Measurements from ENCODE around the gene LEPROT.

Gene LEPROT

GRCh38 chr1:65477414-65478378 is 57.2 kb downstream of the LEPROT start:
- no peak for DNase-seq (ENCODE audit: low read depth)

- no peak for DNase-seq (ENCODE audit: low read depth)
Measured at GRCh38 chr1:65478379-65479026, 58.0 kb downstream of the LEPROT start.

DNA sequence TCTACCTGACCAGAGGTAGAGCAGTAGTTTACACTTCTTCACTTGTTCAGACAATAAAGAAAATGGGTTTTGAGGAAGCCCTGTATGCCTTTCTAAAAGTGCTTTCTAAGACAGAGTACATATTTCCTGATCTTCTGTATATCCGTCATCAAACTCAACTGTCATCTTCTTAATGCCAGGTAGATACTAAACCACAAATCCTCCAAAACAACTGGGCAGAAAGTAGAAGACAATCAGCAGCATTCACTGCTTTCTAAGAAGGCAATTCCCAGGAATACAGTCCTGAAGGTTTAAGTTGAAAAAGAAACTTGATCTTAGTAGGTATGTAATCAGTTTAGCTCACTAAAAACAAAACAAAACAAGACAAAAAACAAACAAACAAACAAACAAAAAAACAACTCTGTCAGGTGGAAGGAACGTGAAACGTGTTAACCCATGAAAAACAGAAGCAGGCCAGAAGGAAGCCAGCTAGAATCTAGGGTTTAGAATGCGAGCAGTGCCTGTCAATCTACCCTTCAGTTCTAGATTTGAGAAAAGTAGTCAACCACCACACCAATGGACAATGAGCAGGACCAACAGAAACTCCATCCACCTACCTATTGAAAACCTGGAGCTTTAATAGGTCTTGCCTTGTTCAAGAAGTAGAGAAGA is 59.2 kb downstream of the LEPROT start:
- no peak for DNase-seq (ENCODE audit: low read depth)

DNA sequence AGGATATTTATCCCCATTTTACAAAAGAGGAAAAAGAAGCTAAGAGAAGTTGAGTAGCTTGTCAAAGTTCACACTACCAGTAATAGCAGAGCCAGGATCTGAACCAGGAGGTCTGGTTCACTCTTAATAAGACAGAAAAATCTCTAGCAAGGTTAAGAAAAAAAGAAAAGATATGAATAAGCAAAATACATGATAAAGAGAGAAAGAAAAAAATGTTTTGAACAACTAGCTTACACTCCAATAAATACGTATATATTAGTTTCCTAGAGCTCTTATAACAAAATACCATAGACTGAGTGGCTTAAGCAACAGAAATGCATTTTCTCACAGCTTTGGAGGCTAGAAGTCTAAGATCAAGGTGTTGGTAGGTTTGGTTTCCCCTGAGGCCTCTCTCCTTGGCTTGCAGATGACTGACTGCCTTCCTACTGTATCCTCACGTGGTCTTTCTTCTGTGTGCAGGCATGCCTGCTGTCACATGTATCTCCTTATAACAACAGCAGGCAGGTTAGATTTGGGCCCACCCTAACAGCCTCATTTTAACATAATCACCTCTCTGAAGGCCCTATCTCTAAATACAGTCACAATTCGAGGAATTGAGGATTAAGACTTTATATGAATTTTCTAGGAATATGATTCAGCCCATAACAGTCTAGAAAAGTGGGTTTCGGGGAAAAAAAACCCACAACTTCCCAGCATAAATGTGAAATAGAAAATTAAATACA is 60.4 kb downstream of the LEPROT start:
- DNase-seq (ENCODE audit: low read depth): no peak

GRCh38 chr1:65483993-65484754 is 63.7 kb downstream of the LEPROT start:
- no peak for DNase-seq (ENCODE audit: low read depth)

Data from activated T-cell treated with anti-CD3 and anti-CD28 coated beads for 24 hours (primary cell).